ENCODE results near the gene RASAL1. TPM values are rescaled to one million over a fixed set of nuclear protein-coding genes. Genes with fewer than 3 reads are reported as not detected.

Gene RASAL1
- total RNA-seq: 0.64 TPM

DNA sequence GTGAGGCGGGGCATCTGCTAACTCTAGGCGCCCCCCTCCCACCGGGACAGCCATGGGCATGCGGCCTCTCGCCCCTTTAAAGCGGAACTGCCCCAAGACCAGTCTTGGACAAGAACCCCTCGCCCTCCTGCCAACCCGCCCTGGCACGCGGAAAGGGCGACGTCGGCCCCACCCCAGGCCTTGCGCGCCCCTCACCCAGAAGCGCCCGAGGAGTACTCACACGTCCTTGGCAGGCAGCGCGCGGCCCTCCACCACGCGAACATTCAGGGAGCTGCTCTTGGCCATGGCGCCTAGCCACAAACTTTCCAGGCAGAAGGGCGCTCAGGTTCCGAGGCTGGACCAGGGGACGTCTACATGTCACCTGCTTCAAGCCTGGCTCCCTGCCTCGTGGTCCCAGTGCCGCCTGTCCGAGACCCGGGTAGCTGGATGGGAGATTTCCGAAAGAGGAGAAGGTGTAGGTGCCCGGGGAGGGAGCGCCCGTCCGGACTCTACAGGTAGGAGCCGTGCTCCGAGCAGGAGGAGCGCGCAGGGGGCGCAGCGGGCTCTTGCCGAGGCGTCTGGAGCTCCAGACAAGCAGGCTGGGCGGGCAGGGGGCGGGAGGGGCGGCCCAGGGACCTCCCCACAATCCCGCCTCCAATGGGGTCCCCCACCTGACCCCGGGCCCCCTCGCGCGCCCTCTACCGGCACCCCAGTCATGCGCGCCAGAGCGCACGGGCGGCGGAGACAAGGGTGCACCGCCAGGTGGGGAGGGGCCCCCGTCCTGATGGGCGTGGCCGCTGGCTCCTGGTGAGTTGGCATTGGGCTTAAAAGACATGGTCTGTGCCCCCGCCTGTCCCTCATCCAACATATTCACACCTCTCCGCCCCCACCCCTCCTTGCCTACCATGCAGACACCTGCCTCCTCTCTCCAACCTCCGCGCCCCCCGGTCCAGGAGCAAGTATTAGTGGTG, at the start of gene RASAL1:
TSS of gene RASAL1 (minus strand) at position 584 of the 950 bp plus-strand sequence. CDS start at position 285, 299 bp downstream.
- H3K27me3 ChIP-seq: no peaks in the 10 kb centered on the region
- H3K4me3 ChIP-seq: peak within 1 kb of the TSS in 1 of 2 donors; percentile 40
- no peak for DNase-seq (ENCODE audit: low spot score in 2 of 2)
- H3K4me1 ChIP-seq: no peaks in the 10 kb centered on the region
- H3K36me3 ChIP-seq: no peaks in the 10 kb centered on the region
- TF ChIP-seq CTCF (IDR thresholded peaks at IDR 0.05): peak in 1 of 3 experiments; percentile 12
- H3K27ac ChIP-seq: no peak within 1 kb of the TSS
- intact Hi-C loops (cut with DNase I): no loop called here
- H3K9me3 ChIP-seq: no peaks in the 10 kb centered on the region

DNA sequence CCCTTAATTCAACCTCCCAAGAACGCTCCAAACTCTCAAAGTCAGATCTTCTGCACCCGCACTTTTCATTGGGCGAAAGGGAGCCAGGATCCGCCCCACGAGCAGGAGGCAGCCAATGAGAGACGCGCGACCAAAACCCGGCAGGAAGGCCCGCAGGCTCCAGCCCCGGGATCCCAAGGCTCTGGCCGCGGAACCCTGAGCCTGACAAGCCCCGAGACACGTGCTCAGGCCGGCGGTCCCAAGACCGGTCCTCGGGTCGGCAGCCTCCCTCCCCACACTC, 49.3 kb upstream of the RASAL1 start:
- peaks cover 11 to 20% of the 10 kb centered on the region in 2 donors for H3K4me1 ChIP-seq
- no peak for TF ChIP-seq CTCF (IDR thresholded peaks at IDR 0.05)
- DNase-seq (ENCODE audit: low spot score in 2 of 2): peak; percentile 41 to 92
- peak overlapping the region; percentile 89 to 96 for H3K27ac ChIP-seq
- no peaks in the 10 kb centered on the region for H3K9me3 ChIP-seq
- peak overlapping the region; percentile 74 to 84 for H3K4me3 ChIP-seq
- intact Hi-C loops (cut with DNase I): loop anchor here (1.0 to 10.0 kb wide), 6 partner anchors 8 to 780 kb away; partner anchors contain the start of genes PLBD2, RBM19 and SDSL
- no peaks in the 10 kb centered on the region for H3K27me3 ChIP-seq
- peaks cover 13 to 19% of the 10 kb centered on the region in 2 donors for H3K36me3 ChIP-seq

GRCh38 chr12:113184098-113184899, 48.7 kb upstream of the RASAL1 start:
- Histone ChIP-seq H3K27ac (peak overlapping the region; percentile 89 to 96), H3K4me1 (peaks cover 11 to 20% of the 10 kb centered on the region in 2 donors), H3K4me3 (peak overlapping the region; percentile 74 to 84), H3K27me3 (no peaks in the 10 kb centered on the region), H3K9me3 (no peaks in the 10 kb centered on the region), H3K36me3 (peaks cover 18 to 23% of the 10 kb centered on the region in 2 donors)
- no peak for TF ChIP-seq CTCF (IDR thresholded peaks at IDR 0.05)
- DNase-seq (ENCODE audit: low spot score in 2 of 2): no peak
- intact Hi-C loops (cut with DNase I): loop anchor here (10.0 kb wide), 2 partner anchors 241 to 781 kb away; partner anchors contain the start of genes RBM19 and SDSL

DNA sequence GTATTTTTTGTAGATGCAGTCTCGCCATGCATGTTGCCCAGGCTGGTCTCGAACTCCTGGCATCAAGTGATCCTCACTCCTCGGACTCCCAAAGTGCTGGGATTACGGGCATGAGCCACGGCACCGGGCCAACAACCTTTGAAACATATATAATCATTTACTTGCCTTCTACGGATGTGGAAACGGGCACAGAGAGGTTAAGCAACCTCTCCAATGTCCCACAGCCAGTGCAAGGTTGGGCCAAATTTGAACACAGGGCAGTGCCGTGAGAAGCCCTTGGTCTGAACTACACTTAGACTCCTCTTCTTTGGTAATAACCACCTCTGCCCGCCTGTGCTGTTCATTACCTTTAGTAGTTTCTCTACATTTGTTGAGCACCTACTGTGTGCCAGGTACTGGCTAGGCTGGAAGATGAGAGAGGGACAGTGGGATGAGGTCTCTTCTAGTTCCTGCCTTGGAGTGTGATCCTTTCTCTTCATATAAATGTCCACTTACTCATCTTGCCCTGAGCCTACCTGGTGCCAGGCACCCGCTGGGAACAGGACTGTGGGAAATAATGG, 47.5 kb upstream of the RASAL1 start:
- Histone ChIP-seq H3K4me1 (peaks cover 11 to 20% of the 10 kb centered on the region in 2 donors), H3K9me3 (no peaks in the 10 kb centered on the region), H3K27ac (no peak overlapping the region), H3K4me3 (no peak overlapping the region), H3K27me3 (no peaks in the 10 kb centered on the region), H3K36me3 (peaks cover 30 to 31% of the 10 kb centered on the region in 2 donors)
- no peak for TF ChIP-seq CTCF (IDR thresholded peaks at IDR 0.05)
- intact Hi-C loops (cut with DNase I): loop anchor here (10.0 kb wide), 2 partner anchors 242 to 782 kb away; partner anchors contain the start of genes RBM19 and SDSL
- no peak for DNase-seq (ENCODE audit: low spot score in 2 of 2)

GRCh38 chr12:113181975-113182374, 46.4 kb upstream of the RASAL1 start:
- Histone ChIP-seq H3K27ac (no peak overlapping the region), H3K4me1 (peaks cover 11 to 20% of the 10 kb centered on the region in 2 donors), H3K27me3 (no peaks in the 10 kb centered on the region), H3K36me3 (peaks cover 41 to 43% of the 10 kb centered on the region in 2 donors), H3K9me3 (no peaks in the 10 kb centered on the region), H3K4me3 (no peak overlapping the region)
- TF ChIP-seq CTCF (IDR thresholded peaks at IDR 0.05): no peak
- intact Hi-C loops (cut with DNase I): loop anchor here (10.0 kb wide), 2 partner anchors 243 to 783 kb away; partner anchors contain the start of genes RBM19 and SDSL
- no peak for DNase-seq (ENCODE audit: low spot score in 2 of 2)

All from ascending aorta (tissue), 2 donors.